Thoracic aorta (tissue), 2 donors: ENCODE measurements around the gene PRSS21. TPM values are rescaled to one million over a fixed set of nuclear protein-coding genes. Genes with fewer than 3 reads are reported as not detected.

ENCODE experiments used
- ATAC-seq: fragments of 150-250 bp; one replicate; pipeline ENCODE4 v1.8.0; 2017; ENCODE audit warnings: low read depth; ENCODE audit not compliant: insufficient number of reproducible peaks, low FRiP score
- DNase-seq: peaks from one replicate; pipeline ENCODE4 v3.0.0-alpha.2; 2020; ENCODE audit warnings: low spot score
- H3K27ac ChIP-seq, 2 donors: fragments of 200-600 bp; sonication (generic); 1 replicate in 1 of 2; 2 replicates in 1 of 2; pipeline ENCODE4 v1.5.1; 2016; ENCODE audit warnings: mild to moderate bottlenecking in 2 of 2, moderate library complexity in 2 of 2
- H3K27me3 ChIP-seq: fragments of 200-600 bp; sonication (generic); replicated peaks from 2 replicates; pipeline ENCODE4 v1.6.0; 2016; ENCODE audit warnings: mild to moderate bottlenecking; ENCODE audit not compliant: insufficient read depth
- H3K36me3 ChIP-seq: fragments of 200-600 bp; sonication (generic); one replicate; pipeline ENCODE4 v1.5.1; 2016
- H3K4me1 ChIP-seq, 2 donors: fragments of 200-600 bp; sonication (generic); 1 replicate in 1 of 2; 2 replicates in 1 of 2; pipeline versions ENCODE4 v1.5.1 to v1.6.0; 2016; ENCODE audit warnings: low read depth in 2 of 2, mild to moderate bottlenecking in 1 of 2; ENCODE audit not compliant: control insufficient read depth in 1 of 2
- H3K4me3 ChIP-seq: fragments of 200-600 bp; sonication (generic); 2 replicates; pipeline ENCODE4 v1.5.1; 2016; ENCODE audit warnings: mild to moderate bottlenecking
- H3K9me3 ChIP-seq: fragments of 200-600 bp; sonication (generic); 2 replicates; pipeline ENCODE4 v1.5.1; 2016
- CTCF ChIP-seq: fragments of 200-600 bp; sonication (generic); IDR thresholded peaks from one replicate; pipeline ENCODE4 v1.5.1; 2019; ENCODE audit warnings: antibody characterized with exemption
- total RNA-seq, 2 donors: library from RNA; depleted of rRNA; stranded (reverse); fragments of >200 nt; gene quantifications; one replicate each; pipeline versions ENCODE4 v1.1.0 to v1.2.3, GENCODE V29; 2016

PRSS21 gene
- total RNA-seq, 2 donors from 2014 or later = 0.54 TPM; not detected in 1

- Histone ChIP-seq H3K4me3 (no peak overlapping the region), H3K9me3 (no peaks in the 10 kb centered on the region), H3K27me3 (no peaks in the 10 kb centered on the region), H3K27ac (no peak overlapping the region), H3K4me1 (no peaks in the 10 kb centered on the region), H3K36me3 (no peaks in the 10 kb centered on the region)
- DNase-seq = no peak
- no peak for ATAC-seq
- TF ChIP-seq CTCF = no peak
Observed at GRCh38 chr16:2791174-2791573, 25.9 kb upstream of the PRSS21 start.

- Histone ChIP-seq H3K4me3 (no peak overlapping the region), H3K4me1 (no peaks in the 10 kb centered on the region), H3K27ac (no peak overlapping the region), H3K27me3 (no peaks in the 10 kb centered on the region), H3K9me3 (no peaks in the 10 kb centered on the region), H3K36me3 (no peaks in the 10 kb centered on the region)
- no peak for TF ChIP-seq CTCF
- no peak for ATAC-seq
- no peak for DNase-seq
Observed at GRCh38 chr16:2792940-2793339, 24.1 kb upstream of the PRSS21 start.

GRCh38 chr16:2795395-2796143 is 21.5 kb upstream of the PRSS21 start:
- Histone ChIP-seq H3K36me3 (no peaks in the 10 kb centered on the region), H3K4me3 (no peak overlapping the region), H3K9me3 (no peaks in the 10 kb centered on the region), H3K27ac (no peak overlapping the region), H3K27me3 (no peaks in the 10 kb centered on the region), H3K4me1 (no peaks in the 10 kb centered on the region)
- ATAC-seq = no peak
- TF ChIP-seq CTCF = no peak
- DNase-seq = no peak

GRCh38 chr16:2798723-2799204 is 18.3 kb upstream of the PRSS21 start:
- H3K9me3 ChIP-seq = no peaks in the 10 kb centered on the region
- no peaks in the 10 kb centered on the region for H3K36me3 ChIP-seq
- no peak overlapping the region for H3K27ac ChIP-seq
- ATAC-seq = no peak
- H3K4me1 ChIP-seq = no peaks in the 10 kb centered on the region
- H3K27me3 ChIP-seq = no peaks in the 10 kb centered on the region
- no peak for TF ChIP-seq CTCF
- no peak for DNase-seq
- H3K4me3 ChIP-seq = no peak overlapping the region

- H3K9me3 ChIP-seq = peaks cover 3% of the 10 kb centered on the region
- no peaks in the 10 kb centered on the region for H3K36me3 ChIP-seq
- no peak for TF ChIP-seq CTCF
- DNase-seq (no peak), ATAC-seq (no peak)
- no peaks in the 10 kb centered on the region for H3K4me1 ChIP-seq
- H3K27ac ChIP-seq = no peak overlapping the region
- H3K27me3 ChIP-seq = no peaks in the 10 kb centered on the region
- H3K4me3 ChIP-seq = no peak overlapping the region
Observed at GRCh38 chr16:2799205-2799858, 17.7 kb upstream of the PRSS21 start.
